ENCODE measurements around the gene ZBTB16. TPM values are rescaled to one million over a fixed set of nuclear protein-coding genes. Genes with fewer than 3 reads are reported as not detected.
A peak's percentile ranks its signal among the peaks of the same experiment; 100 is the strongest.

ZBTB16 gene
- polyA plus RNA-seq, 1 donor = 5.5 TPM

DNA sequence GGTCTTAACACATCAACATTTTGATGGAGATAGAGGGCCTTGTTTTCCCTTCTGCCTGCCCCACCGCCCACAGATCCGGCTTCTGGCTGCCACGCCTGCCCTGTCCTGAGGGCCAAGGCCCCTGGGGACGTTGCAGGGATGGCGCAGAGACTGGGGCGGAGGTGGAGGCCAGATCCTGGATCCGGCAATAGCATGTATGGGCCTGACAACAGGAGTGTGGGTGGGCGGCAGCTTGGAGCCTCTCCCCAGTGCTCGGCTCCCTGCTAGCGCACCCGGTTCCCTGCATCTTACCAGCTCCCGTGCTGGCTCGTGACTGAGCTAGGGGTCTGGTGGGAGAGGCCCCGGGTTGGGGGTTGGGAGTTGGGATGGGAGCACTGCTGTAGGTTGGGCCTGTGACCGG, 95.6 kb downstream of the ZBTB16 start:
- no peak for DNase-seq

GRCh38 chr11:114156131-114156581, 96.6 kb downstream of the ZBTB16 start:
- no peak for DNase-seq

DNA sequence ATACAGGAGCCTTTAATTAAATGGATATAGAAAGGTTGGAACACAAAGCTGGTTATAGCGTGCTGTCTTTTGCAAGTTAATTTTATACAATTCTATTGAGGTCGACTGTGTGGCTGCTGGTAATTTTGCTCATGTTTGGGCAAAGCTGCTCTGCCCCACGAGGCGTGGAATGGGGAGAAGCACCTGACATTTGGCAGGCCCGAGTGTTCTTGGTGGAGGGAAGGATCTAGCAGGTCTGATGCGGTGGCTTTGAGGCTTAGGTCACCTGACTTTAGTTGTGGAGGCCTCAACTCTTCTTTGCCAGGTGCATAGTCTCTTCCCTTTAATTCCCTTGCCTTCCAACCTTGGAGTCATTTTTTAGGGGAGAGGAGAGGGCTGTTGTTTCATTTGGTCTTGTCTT, 97.3 kb downstream of the ZBTB16 start:
- no peak for DNase-seq

GRCh38 chr11:114157476-114158050, 98.1 kb downstream of the ZBTB16 start:
- DNase-seq = no peak

DNA sequence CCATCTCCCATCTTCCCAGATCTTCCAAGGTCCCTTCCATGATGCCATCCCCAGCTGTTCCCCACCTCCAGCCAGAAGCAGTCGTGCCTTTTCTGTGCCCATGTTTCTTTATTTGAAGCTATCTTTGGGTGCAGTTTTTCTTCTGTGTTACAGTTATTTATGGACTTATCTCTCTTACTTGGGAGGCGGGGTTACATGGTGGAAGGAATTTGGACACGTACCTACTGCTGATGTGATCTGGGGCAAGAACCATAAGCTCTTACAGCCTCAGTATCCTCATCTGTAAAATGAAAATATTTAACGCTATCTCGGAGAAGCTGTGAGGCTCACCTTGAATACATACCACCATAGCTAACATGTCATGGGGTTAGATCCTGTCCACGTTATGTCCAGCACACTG, 98.9 kb downstream of the ZBTB16 start:
- no peak for DNase-seq

- no peak for DNase-seq
Observed at GRCh38 chr11:114158886-114159285, 99.4 kb downstream of the ZBTB16 start.

DNA sequence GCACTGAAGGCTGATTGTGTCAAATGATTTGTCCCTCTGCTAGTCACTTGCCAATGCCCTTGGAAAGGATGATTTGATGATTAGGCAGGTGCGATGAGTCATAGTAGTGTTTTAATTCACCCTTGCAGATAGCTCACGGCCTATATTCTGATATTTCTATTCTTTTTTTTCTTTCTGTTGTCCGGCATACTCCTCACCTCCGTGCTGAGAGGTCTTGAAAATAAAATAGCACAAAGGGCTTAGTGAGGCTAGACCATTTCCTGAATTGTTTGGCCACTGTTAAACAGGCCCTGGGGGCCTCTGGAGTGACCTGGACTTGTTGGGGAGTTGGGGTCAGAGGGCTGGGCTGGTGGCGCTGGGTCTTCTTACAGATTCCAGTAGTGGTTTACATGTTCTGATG, 99.8 kb downstream of the ZBTB16 start:
- DNase-seq = no peak

DNA sequence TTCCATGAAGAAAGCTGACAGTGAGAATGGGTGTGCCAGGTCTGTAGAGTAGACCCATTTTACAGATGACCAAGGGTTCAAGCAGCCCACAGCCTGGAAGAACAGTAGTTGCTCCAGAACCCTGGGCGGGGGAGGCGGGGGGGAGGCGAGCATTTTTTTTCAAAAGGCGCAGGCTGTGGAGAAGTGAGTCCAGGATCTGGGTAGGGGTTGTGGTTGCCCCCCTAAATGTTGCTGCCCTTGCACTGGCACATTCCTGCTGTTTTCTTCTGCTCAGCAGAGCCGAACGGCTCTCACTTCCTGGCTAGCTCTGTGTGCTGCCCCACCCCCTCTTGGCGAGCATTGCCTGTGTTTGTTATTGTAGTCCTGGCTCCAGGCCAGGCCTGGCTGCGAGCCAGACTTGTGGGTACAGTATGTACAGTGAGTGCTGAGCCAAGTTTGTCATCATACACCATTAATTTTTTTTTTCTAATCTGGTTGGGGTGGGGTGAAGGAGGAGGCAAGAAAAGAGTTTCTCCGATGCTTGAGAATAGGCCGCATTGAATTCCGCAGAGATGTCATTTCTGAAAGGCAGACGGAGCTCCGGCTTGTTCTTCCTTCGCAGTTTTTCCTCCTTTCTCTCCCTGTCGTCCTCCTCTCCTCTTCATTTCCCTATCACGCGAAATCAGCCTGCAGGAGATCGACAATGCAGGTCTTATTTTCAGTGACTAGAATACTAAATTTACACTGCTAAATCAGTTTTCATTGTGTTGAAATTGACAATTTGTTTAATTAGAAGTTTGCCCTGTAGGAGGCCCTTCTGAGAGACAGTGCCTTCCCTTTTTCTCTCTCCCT, 100.5 kb downstream of the ZBTB16 start:
- DNase-seq = peak; percentile 99

DNA sequence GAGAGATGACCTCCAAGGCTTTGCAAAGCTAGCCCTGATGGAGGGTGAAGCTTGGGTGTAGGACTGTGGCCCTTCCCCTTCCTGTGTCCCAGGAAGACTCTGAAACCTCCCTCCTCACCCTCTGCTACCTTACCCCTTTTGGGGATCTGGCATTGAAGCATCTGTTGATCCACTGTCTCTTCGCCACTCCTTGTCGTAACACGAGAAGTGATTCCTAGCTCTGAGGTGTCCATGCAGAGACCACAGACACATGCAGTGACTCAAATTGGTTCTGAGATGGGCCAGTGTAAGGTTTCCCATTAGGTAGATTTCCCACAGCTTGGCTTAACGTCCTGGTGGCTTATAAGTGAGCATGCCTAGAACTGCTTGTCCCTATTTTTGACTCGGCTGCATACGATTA, 101.4 kb downstream of the ZBTB16 start:
- DNase-seq = no peak

DNA sequence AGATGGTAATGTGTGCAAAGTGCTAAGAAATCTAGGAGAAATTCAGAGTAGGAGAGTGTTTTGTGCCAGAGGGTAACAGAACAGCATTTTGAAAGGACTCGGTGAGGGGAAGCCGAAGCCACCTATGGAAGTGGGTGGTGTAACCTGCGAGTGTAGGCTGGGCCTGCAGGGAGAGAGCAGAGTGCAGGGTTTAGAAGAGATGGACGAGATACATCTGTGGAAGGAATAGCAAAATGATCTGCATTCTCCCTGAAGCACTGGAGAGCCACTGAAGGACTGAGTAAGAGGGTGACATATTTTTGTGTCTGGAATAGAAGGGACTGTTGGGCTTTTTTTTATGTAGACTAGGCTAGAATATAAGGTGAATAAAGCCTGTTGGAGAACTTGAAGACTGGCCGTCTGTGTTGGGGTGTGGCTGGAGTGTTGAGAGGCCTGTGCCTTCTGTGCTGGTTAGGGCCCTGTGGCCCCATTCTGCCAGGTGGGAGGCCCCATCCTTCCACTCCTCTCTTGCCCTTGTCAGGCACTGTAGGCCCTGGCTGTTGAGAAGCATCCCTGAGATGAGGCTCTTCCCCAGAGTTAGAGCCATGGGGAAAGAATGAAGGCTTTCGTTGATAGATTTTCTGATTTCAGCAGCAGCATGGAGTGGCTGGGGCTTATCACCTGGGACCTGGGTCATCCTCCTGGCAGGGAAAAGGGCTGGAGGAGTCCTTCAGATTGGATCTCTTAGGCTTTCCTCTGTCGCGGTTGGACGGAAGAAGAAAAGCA, 102.2 kb downstream of the ZBTB16 start:
- DNase-seq = no peak

GRCh38 chr11:114162719-114163123, 103.2 kb downstream of the ZBTB16 start:
- peak; percentile 97 for DNase-seq

GRCh38 chr11:114163229-114163631, 103.7 kb downstream of the ZBTB16 start:
- DNase-seq = peak; percentile 68

DNA sequence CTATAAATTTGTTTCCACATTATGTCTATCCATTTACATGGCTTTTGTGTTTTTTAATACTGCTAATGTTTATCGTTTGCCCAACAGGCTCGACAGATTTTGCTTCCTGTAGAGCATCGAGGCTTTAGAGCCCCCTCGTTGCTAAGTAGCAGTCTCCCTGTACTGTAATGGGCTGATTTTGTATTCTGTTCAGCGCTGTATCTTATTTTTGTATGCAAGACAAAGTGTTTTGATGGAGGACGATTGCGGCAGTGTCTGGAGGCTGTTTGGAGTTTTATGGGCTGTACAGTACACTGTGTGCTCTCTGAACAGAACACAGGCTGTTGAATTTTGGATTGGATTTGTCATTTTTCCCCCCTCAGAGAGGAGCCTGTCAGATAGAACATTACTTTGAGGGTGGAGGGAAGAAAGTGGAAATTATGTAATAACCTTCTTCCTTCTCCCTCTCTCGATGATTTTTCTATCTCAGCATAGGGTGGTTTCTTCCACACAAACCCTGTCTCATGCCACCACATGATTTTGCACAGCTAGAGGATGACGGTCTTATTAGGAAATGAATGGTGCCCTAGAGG, 104.4 kb downstream of the ZBTB16 start:
- no peak for DNase-seq

GRCh38 chr11:114164546-114164945, 105.0 kb downstream of the ZBTB16 start:
- no peak for DNase-seq

DNA sequence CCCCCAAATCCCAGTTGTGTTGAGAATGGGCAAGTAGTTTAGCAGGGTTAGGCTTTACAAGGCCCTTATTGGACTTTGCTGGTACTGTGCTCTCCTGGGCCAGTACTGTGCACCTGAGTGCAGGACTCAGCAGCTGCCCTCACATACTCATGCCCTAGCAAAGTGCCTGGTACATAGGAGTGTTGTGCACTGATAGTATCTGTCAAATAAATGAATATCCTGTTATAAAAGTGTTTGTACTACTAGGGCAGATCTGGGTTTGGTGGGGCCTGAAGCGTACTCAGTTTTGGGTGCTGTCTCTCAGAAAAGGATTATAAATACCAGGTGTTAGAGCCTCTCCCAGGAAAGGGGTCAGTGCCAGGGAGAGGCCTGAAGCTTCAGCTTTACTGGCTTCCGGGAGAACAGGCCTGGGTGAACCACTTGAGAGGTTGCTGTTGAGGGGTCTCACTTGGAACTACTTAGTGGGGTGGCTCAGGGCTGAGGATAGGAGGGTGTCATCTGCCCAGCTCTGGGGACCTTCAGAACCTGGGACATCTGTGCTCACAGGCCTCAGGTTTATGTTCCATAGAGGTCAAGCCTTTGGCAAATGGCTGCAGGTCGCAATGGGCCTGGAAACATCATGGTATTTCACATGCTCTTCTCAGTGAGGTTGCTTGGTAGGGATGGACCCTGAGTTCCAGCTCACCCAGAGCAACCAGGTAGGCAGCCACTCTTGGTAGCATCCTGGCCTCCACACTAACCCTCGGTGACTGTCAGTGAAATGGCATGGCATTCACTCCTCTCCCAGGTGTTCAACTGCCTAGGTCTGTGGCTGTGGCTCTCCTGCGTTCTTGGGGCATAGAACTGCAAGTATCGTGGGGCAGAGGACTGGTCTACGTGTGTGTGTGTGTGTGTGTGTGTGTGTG, 106.1 kb downstream of the ZBTB16 start:
- DNase-seq = no peak

- DNase-seq = no peak
Observed at GRCh38 chr11:114166362-114166761, 106.9 kb downstream of the ZBTB16 start.

DNA sequence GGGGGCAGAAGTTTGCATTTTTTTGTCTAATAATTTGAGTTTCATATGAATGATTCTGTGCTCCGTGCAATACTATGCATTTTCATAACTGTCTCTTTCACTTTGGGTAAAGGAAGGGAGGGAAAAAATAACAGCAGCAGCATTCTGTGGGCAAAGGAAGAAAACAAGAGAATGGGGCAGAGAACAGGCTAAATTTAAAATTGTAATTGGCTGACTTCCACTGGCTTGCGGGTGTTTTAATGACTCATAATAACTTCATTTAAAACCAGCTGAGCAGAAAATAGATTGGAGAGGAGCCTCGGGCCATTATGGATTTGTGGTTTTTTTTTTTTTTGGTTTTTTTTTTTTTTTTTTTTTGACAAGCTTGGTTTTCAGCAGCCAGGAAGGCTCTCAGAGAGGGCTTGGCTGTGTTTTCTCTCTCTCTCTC, 107.4 kb downstream of the ZBTB16 start:
- no peak for DNase-seq

GRCh38 chr11:114167355-114167754, 107.8 kb downstream of the ZBTB16 start:
- DNase-seq = no peak

GRCh38 chr11:114167771-114168448, 108.4 kb downstream of the ZBTB16 start:
- DNase-seq = no peak

- no peak for DNase-seq
Observed at GRCh38 chr11:114168691-114169090, 109.2 kb downstream of the ZBTB16 start.

GRCh38 chr11:114169321-114169749, 109.8 kb downstream of the ZBTB16 start:
- DNase-seq = no peak
